ENCODE data around the gene MAGEB6. TPM values are rescaled to one million over a fixed set of nuclear protein-coding genes. Genes with fewer than 3 reads are reported as not detected.
"Not testable (repeated sequence)": the region's sequence is repeated elsewhere in the genome, so short reads cannot be mapped to it uniquely, and the experiment has no call there.

MAGEB6 gene, protein sequence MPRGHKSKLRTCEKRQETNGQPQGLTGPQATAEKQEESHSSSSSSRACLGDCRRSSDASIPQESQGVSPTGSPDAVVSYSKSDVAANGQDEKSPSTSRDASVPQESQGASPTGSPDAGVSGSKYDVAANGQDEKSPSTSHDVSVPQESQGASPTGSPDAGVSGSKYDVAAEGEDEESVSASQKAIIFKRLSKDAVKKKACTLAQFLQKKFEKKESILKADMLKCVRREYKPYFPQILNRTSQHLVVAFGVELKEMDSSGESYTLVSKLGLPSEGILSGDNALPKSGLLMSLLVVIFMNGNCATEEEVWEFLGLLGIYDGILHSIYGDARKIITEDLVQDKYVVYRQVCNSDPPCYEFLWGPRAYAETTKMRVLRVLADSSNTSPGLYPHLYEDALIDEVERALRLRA
- not detected for polyA plus RNA-seq (ENCODE audit: low read depth in 6 of 6)

DNA sequence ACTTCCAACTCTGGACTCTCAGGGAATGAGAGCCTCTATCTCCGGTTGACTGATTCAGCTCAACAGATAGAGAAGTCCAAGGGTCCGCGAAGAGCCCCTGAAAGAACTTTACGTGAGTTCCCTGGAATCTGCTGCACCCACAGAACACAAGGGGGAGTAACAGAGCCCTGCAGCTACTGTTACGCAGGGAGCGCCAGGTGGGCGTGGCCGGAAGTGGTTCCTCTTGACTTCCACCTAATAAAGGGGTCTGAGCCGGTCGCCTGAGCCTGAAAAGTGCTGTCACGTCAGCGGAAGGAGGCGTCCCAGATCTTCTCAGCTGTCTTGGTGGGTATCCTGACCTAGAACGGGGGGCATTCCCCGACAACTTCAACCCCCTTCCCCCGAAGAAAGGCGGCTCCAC is at the start of gene MAGEB6:
MAGEB6 (plus strand) TSS at position 237 of the 400 bp plus-strand sequence. CDS start 1,407 bp downstream, outside the sequence.
- H3K36me3 Mint-ChIP-seq: no peaks in the 10 kb centered on the region
- ATAC-seq (ENCODE audit: low read depth in 2 of 2) (no peak), DNase-seq (no peak)
- no peak within 1 kb of the TSS for H3K4me3 Mint-ChIP-seq
- no peaks in the 10 kb centered on the region for H3K27me3 Mint-ChIP-seq
- H3K9me3 Mint-ChIP-seq: peaks cover 0 to 17% (median 4%) of the 10 kb centered on the region in 7 donors
- no peak within 1 kb of the TSS for H3K27ac Mint-ChIP-seq
- H3K4me1 Mint-ChIP-seq: no peaks in the 10 kb centered on the region

DNA sequence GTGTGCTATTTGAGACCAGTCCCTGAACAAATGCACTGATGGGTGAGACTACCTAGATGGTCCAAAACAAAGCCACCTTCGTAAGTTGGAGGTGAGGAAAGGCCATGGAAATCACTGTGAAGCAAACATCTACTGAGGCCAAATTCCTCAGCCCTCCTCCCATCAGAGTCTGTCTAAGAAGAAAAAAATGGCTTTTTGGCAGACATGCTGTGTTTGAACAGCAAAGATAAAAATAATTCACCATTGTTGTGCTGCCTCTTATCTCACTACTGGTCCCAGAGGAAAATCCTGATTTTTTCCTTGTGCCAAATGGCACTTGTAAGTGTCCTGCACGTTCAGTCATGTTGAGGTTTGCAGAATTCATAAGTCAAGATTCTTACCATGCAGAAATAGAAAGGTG is 46.2 kb upstream of the MAGEB6 start:
- no peaks in the 10 kb centered on the region for H3K36me3 Mint-ChIP-seq
- no peak for DNase-seq
- no peak overlapping the region for H3K27ac Mint-ChIP-seq
- H3K4me1 Mint-ChIP-seq: no peaks in the 10 kb centered on the region
- H3K4me3 Mint-ChIP-seq: no peak overlapping the region
- H3K27me3 Mint-ChIP-seq: no peaks in the 10 kb centered on the region
- peaks cover 0 to 11% (median 6%) of the 10 kb centered on the region in 7 donors for H3K9me3 Mint-ChIP-seq
- ATAC-seq (ENCODE audit: low read depth in 2 of 2): no peak

DNA sequence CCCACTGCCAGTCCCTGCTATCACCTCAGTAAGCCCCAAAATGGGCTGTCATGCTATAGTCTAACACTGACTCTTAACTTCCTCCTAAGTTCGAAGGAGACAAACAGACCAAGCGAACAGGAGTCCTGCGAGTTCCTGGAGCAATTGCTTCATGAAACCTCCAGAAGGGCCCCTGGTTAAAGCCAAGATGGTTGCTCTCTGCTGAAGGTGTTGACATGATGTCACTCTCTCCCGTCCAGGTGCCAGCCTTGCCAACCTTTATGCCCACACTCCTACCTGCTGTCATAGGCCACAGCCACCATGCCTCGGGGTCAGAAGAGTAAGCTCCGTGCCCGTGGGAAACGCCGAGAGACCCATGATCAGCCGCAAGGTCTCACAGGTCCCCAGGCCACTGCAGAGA is 31.9 kb upstream of the MAGEB6 start, which contains the start of gene MAGEB6B:
MAGEB6B (plus strand) TSS at position 301 of the 400 bp plus-strand sequence; CDS start at position 301, 0 bp downstream.
- H3K4me3 Mint-ChIP-seq: no peak within 1 kb of the TSS
- ATAC-seq (ENCODE audit: low read depth in 2 of 2): no peak
- peaks cover 0 to 11% (median 7%) of the 10 kb centered on the region in 7 donors for H3K9me3 Mint-ChIP-seq
- no peaks in the 10 kb centered on the region for H3K36me3 Mint-ChIP-seq
- no peak for DNase-seq
- no peaks in the 10 kb centered on the region for H3K27me3 Mint-ChIP-seq
- no peaks in the 10 kb centered on the region for H3K4me1 Mint-ChIP-seq
- no peak within 1 kb of the TSS for H3K27ac Mint-ChIP-seq

DNA sequence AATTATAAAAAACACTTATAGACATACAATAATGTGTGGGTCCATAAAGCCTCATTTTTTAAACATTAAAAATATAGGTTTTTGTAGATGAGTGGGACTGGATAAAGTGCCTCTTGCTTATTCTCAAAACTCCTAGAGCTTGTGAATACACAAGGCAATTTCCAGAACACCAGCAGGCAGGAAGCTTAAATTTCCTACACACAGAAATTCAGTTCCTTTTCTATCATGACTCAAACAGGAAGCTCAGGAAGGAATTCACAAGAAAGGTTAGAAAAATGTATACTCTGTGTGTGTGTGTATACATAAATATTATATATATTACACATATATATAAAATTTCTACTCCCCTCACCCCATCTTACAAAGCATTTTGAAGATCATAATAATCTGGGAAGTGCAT is 11.3 kb downstream of the MAGEB6 start:
- ATAC-seq (ENCODE audit: low read depth in 2 of 2): no peak
- H3K27me3 Mint-ChIP-seq: no peaks in the 10 kb centered on the region
- no peaks in the 10 kb centered on the region for H3K4me1 Mint-ChIP-seq
- H3K9me3 Mint-ChIP-seq: peaks cover 0 to 14% (median 5%) of the 10 kb centered on the region in 7 donors
- no peak for DNase-seq
- no peaks in the 10 kb centered on the region for H3K36me3 Mint-ChIP-seq
- H3K27ac Mint-ChIP-seq: no peak overlapping the region
- no peak overlapping the region for H3K4me3 Mint-ChIP-seq

DNA sequence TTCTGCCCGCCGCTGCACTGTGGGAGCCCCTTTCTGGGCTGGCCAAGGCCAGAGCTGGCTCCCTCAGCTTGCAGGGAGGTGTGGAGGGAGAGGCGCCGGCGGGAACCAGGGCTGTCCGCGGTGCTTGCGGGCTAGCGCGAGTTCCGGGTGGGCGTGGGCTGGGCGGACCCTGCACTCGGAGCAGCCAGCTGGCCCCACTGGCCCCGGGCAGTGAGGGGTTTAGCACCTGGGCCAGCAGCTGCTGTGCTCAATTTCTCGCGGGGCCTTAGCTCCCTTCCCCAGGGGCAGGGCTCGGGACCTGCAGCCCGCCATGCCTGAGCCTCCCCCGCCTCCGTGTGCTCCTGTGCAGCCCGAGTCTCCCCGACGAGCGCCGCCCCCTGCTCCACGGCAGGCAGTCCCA is 12.5 kb downstream of the MAGEB6 start:
- not testable (repeated sequence) for H3K27me3 Mint-ChIP-seq; H3K9me3 Mint-ChIP-seq; H3K36me3 Mint-ChIP-seq; H3K27ac Mint-ChIP-seq; DNase-seq; H3K4me1 Mint-ChIP-seq; H3K4me3 Mint-ChIP-seq; ATAC-seq (ENCODE audit: low read depth in 2 of 2)

DNA sequence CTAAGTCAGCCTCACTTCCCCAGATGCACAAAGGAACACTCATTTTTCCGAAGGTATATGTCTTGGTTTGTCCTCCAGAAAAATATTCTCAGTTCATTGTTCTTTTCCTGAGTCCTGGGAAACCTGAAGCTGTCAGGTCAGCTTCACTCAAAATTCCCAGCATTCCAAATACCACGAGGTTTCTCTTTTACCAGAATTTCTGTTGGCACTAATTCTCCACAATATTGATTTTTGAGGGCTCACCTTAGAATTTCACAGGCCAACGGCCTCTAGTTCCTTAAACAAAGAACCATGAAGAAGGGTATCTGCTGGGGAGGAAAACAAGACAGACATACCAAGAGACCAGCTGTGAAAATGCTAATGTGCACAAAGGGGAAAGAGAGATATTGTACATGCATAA is 15.8 kb downstream of the MAGEB6 start:
- ATAC-seq (ENCODE audit: low read depth in 2 of 2): no peak
- Mint-ChIP-seq H3K4me3 (no peak overlapping the region), H3K27me3 (no peaks in the 10 kb centered on the region), H3K27ac (no peak overlapping the region), H3K4me1 (no peaks in the 10 kb centered on the region), H3K36me3 (no peaks in the 10 kb centered on the region), H3K9me3 (peaks cover 0 to 6% (median 4%) of the 10 kb centered on the region in 7 donors)
- DNase-seq: no peak

DNA sequence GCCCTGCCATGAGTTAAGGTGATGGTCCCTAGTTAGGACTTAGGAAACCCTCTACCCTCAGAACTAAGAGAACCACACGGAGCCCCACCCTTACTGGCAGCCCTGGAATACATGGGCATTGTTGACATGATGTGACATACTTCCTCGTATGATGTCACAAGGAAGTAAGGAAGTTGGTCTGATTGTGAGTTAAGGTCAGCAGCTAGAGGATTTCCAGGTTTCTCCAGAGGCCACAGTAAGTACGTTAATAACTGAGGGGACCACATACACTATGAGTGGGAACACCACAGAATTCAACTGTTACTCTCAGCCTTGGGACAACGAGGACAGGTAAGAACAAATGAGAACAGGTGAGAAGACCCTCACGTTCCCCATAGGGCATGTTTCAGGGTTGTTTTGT is 23.6 kb downstream of the MAGEB6 start, which contains the start of gene MAGEB5:
MAGEB5 (plus strand) TSS at position 301 of the 400 bp plus-strand sequence. CDS start 1,133 bp downstream, outside the sequence.
- Mint-ChIP-seq H3K36me3 (no peaks in the 10 kb centered on the region), H3K27ac (no peak within 1 kb of the TSS), H3K4me1 (no peaks in the 10 kb centered on the region), H3K9me3 (peaks cover 0 to 8% (median 2%) of the 10 kb centered on the region in 7 donors), H3K4me3 (no peak within 1 kb of the TSS), H3K27me3 (no peaks in the 10 kb centered on the region)
- ATAC-seq (ENCODE audit: low read depth in 2 of 2) (no peak), DNase-seq (no peak)

DNA sequence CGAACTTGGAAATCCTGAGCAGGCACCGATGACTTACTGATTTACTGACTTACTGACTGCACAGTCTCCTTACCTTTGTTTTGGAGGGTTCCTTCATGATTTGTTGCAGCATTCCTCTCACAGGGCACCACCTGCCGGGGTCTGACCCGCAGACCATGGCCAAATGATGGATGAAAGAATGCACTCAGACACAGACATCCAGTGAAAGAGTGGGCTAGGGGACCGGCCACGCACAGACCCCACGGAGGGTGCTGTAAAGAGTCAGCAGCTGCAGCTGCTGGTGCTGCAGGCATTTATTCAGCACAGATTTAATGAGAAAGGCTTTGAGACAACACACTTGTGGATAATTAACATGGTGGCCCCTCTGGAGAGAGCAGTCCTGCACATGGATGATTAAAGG is 27.1 kb downstream of the MAGEB6 start:
- no peak overlapping the region for H3K4me3 Mint-ChIP-seq
- DNase-seq: no peak
- H3K9me3 Mint-ChIP-seq: peaks cover 0 to 8% (median 0%) of the 10 kb centered on the region in 7 donors
- no peak overlapping the region for H3K27ac Mint-ChIP-seq
- no peaks in the 10 kb centered on the region for H3K36me3 Mint-ChIP-seq
- H3K4me1 Mint-ChIP-seq: no peaks in the 10 kb centered on the region
- ATAC-seq (ENCODE audit: low read depth in 2 of 2): no peak
- H3K27me3 Mint-ChIP-seq: no peaks in the 10 kb centered on the region

DNA sequence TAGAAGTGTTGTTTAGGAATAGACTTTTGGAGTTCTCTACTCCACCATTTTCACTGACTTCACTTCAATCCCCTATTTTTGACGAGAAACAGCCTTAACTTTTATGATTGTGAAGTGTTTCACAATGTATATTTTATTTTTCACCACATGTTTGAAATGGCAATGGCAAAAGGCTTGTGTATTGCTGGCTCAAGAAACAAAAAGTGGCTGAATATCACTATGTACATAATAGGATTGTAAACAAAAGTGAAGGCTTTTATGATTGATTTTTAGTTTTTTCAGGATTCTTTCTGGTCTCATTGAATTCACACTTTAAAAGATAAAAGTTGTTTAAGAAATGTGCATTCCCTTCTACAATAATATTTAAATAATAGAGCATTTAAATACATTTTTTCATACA is 41.9 kb downstream of the MAGEB6 start:
- ATAC-seq (ENCODE audit: low read depth in 2 of 2) (no peak), DNase-seq (no peak)
- no peaks in the 10 kb centered on the region for H3K27me3 Mint-ChIP-seq
- no peak overlapping the region for H3K27ac Mint-ChIP-seq
- H3K4me1 Mint-ChIP-seq: no peaks in the 10 kb centered on the region
- H3K4me3 Mint-ChIP-seq: no peak overlapping the region
- H3K36me3 Mint-ChIP-seq: no peaks in the 10 kb centered on the region
- H3K9me3 Mint-ChIP-seq: peaks cover 0 to 17% (median 9%) of the 10 kb centered on the region in 7 donors

Other genes with a start within 250 kb of the MAGEB6 start
- gene MAGEB18, start 54.1 kb upstream of the MAGEB6 start, polyA plus RNA-seq (ENCODE audit: low read depth in 6 of 6): not detected
- gene MAGEB6B, start 31.8 kb upstream of the MAGEB6 start, polyA plus RNA-seq (ENCODE audit: low read depth in 6 of 6): not detected
- not detected for gene MAGEB5, start 23.7 kb downstream of the MAGEB6 start, polyA plus RNA-seq (ENCODE audit: low read depth in 6 of 6)

All from naive B cell (primary cell).